Activated CD4-positive, alpha-beta T cell treated with anti-CD3 and anti-CD28 coated beads for 1 hour (primary cell): ENCODE data around the gene PCYOX1L.

Experiments used
- DNase-seq: peaks from one replicate; pipeline ENCODE4 v3.0.0-alpha.2; 2020

PCYOX1L gene

GRCh38 chr5:149371296-149371962 lies 13.6 kb downstream of the PCYOX1L start:
- peak; percentile 58 for DNase-seq

GRCh38 chr5:149372076-149372795 lies 14.4 kb downstream of the PCYOX1L start:
- no peak for DNase-seq

GRCh38 chr5:149372932-149373331 lies 15.1 kb downstream of the PCYOX1L start:
- DNase-seq: no peak

- no peak for DNase-seq
Measured at GRCh38 chr5:149374303-149374702, 16.5 kb downstream of the PCYOX1L start.

GRCh38 chr5:149374801-149375200 lies 17.0 kb downstream of the PCYOX1L start:
- DNase-seq: no peak

GRCh38 chr5:149375434-149375833 lies 17.6 kb downstream of the PCYOX1L start:
- no peak for DNase-seq

- DNase-seq: no peak
Measured at GRCh38 chr5:149376104-149376503, 18.3 kb downstream of the PCYOX1L start.

GRCh38 chr5:149376711-149377447 lies 19.0 kb downstream of the PCYOX1L start:
- no peak for DNase-seq

- DNase-seq: no peak
Measured at GRCh38 chr5:149378241-149378820, 20.5 kb downstream of the PCYOX1L start.

GRCh38 chr5:149379177-149379761 lies 21.4 kb downstream of the PCYOX1L start, which contains the start of gene IL17B:
TSS of gene IL17B (minus strand) at chr5:149379292. CDS start at chr5:149379225, 67 bp downstream.
- DNase-seq: no peak

- DNase-seq: no peak
Measured at GRCh38 chr5:149379818-149380374, 22.1 kb downstream of the PCYOX1L start.

GRCh38 chr5:149380466-149381121 lies 22.7 kb downstream of the PCYOX1L start:
- DNase-seq: no peak

- DNase-seq: no peak
Measured at GRCh38 chr5:149381261-149381985, 23.6 kb downstream of the PCYOX1L start.

- peak; percentile 65 for DNase-seq
Measured at GRCh38 chr5:149381986-149382338, 24.1 kb downstream of the PCYOX1L start.

- no peak for DNase-seq
Measured at GRCh38 chr5:149382517-149383220, 24.8 kb downstream of the PCYOX1L start.

- no peak for DNase-seq
Measured at GRCh38 chr5:149383399-149383798, 25.6 kb downstream of the PCYOX1L start.

- no peak for DNase-seq
Measured at GRCh38 chr5:149386166-149386565, 28.3 kb downstream of the PCYOX1L start.

- no peak for DNase-seq
Measured at GRCh38 chr5:149387081-149387631, 29.3 kb downstream of the PCYOX1L start.

GRCh38 chr5:149387982-149388381 lies 30.1 kb downstream of the PCYOX1L start:
- DNase-seq: no peak

- no peak for DNase-seq
Measured at GRCh38 chr5:149388498-149389190, 30.8 kb downstream of the PCYOX1L start.
